ENCODE data around the gene DYDC1. TPM values are rescaled to one million over a fixed set of nuclear protein-coding genes. Genes with fewer than 3 reads are reported as not detected.

The DYDC1 gene
- total RNA-seq, 1 experiment from 2014 or later = not detected

DNA sequence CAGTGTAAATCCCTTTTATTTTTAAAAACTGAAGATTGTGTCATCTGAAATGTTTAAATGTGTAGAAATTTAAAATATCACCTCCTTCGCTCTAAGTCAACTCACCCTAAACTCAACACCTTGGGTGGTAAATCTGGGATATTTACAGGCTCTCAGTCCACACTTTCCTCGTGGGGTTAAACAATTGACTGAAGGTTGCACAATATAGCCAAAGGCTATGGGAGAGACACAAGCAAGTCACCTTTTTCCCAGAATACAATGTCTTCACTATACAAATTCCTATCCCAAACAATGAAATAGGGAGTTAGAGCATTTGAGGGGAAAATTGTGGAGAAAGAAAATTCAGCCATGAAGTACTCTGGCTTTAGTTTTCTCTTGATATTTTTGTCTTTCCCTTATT is 34.4 kb downstream of the DYDC1 start:
- no peak for TF ChIP-seq EZH2 (IDR thresholded peaks at IDR 0.05; ENCODE audit: borderline replicate concordance, low read depth, low read length, poor library complexity, severe bottlenecking)
- TF ChIP-seq, protein P1, sequence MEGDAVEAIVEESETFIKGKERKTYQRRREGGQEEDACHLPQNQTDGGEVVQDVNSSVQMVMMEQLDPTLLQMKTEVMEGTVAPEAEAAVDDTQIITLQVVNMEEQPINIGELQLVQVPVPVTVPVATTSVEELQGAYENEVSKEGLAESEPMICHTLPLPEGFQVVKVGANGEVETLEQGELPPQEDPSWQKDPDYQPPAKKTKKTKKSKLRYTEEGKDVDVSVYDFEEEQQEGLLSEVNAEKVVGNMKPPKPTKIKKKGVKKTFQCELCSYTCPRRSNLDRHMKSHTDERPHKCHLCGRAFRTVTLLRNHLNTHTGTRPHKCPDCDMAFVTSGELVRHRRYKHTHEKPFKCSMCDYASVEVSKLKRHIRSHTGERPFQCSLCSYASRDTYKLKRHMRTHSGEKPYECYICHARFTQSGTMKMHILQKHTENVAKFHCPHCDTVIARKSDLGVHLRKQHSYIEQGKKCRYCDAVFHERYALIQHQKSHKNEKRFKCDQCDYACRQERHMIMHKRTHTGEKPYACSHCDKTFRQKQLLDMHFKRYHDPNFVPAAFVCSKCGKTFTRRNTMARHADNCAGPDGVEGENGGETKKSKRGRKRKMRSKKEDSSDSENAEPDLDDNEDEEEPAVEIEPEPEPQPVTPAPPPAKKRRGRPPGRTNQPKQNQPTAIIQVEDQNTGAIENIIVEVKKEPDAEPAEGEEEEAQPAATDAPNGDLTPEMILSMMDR (conservative IDR thresholded peaks at IDR 0.05; ENCODE audit: low read depth, low read length) = no peak
- H3K4me3 ChIP-seq (ENCODE audit: low read depth, low read length, poor library complexity, severe bottlenecking) = no peak overlapping the region
- H3K4me1 ChIP-seq (ENCODE audit: insufficient read depth, low read length, poor library complexity, severe bottlenecking) = peaks cover 4% of the 10 kb centered on the region
- BruUV-seq (replicated peaks) = no TSS peak
- no peak for DNase-seq (ENCODE audit: low spot score)
- no peaks in the 10 kb centered on the region for H3K36me3 ChIP-seq (ENCODE audit: insufficient read depth, low read length, poor library complexity, severe bottlenecking)
- no peaks in the 10 kb centered on the region for H3K9me3 ChIP-seq (ENCODE audit: low read depth, low read length, poor library complexity, severe bottlenecking)
- intact Hi-C loops (cut with micrococcal nuclease; ENCODE audit: unreplicated experiment) = no loop called here
- no peak overlapping the region for H3K27ac ChIP-seq (ENCODE audit: low read depth, low read length, poor library complexity, severe bottlenecking)
- CTCF ChIA-PET = no interaction called here
- no peaks in the 10 kb centered on the region for H3K27me3 ChIP-seq (replicated peaks; ENCODE audit: insufficient read depth, low read depth, low read length, poor library complexity)
- POLR2A ChIA-PET (ENCODE audit: low non-redundant PET) = no interaction called here

DNA sequence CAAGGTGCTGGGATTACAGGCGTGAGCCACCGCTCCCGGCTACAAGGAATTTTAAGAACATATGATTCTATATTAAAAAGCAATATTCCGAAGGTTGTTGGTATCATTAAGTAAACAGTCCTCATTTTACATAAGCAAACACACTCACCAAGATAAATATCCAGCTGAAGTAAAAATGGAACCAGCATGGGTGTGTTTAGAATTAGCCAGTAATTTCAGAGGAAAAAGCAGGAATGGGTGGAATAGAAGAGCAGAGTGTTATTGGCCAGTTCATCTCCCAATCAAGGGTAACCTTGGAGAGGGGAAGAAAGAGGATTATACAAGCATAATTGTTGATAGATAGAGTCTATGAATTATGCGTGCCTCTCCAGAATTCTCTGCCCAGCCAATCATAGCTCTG is 35.4 kb downstream of the DYDC1 start:
- CTCF ChIA-PET = no interaction called here
- Histone ChIP-seq H3K4me1 (ENCODE audit: insufficient read depth, low read length, poor library complexity, severe bottlenecking) (peaks cover 4% of the 10 kb centered on the region), H3K4me3 (ENCODE audit: low read depth, low read length, poor library complexity, severe bottlenecking) (no peak overlapping the region), H3K27ac (ENCODE audit: low read depth, low read length, poor library complexity, severe bottlenecking) (no peak overlapping the region), H3K36me3 (ENCODE audit: insufficient read depth, low read length, poor library complexity, severe bottlenecking) (no peaks in the 10 kb centered on the region), H3K27me3 (replicated peaks; ENCODE audit: insufficient read depth, low read depth, low read length, poor library complexity) (no peaks in the 10 kb centered on the region), H3K9me3 (ENCODE audit: low read depth, low read length, poor library complexity, severe bottlenecking) (no peaks in the 10 kb centered on the region)
- no TSS peak for BruUV-seq (replicated peaks)
- intact Hi-C loops (cut with micrococcal nuclease; ENCODE audit: unreplicated experiment) = no loop called here
- POLR2A ChIA-PET (ENCODE audit: low non-redundant PET) = no interaction called here
- TF ChIP-seq, protein P1 (conservative IDR thresholded peaks at IDR 0.05; ENCODE audit: low read depth, low read length) = no peak
- no peak for TF ChIP-seq EZH2 (IDR thresholded peaks at IDR 0.05; ENCODE audit: borderline replicate concordance, low read depth, low read length, poor library complexity, severe bottlenecking)
- DNase-seq (ENCODE audit: low spot score) = no peak

DNA sequence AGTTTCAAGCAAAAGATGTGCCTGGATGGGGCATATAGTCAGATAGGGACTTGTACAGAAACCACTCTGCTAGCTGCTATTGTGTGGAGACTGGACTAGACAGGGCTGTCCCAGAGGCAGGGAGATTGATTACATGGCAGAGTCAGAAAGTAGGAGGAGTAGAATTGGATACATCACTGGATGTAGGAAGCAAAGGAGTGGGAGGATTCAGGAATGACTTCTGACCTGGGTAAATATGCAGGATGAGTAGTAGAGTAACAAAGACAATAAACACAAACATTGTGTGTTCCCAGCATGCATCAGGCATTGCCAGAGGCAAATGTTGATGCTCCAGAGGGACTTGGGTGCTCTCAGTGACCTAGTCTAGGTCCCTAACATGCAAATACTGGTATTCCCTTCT is 36.2 kb downstream of the DYDC1 start:
- Histone ChIP-seq H3K36me3 (ENCODE audit: insufficient read depth, low read length, poor library complexity, severe bottlenecking) (no peaks in the 10 kb centered on the region), H3K9me3 (ENCODE audit: low read depth, low read length, poor library complexity, severe bottlenecking) (no peaks in the 10 kb centered on the region), H3K4me3 (ENCODE audit: low read depth, low read length, poor library complexity, severe bottlenecking) (no peak overlapping the region), H3K27me3 (replicated peaks; ENCODE audit: insufficient read depth, low read depth, low read length, poor library complexity) (no peaks in the 10 kb centered on the region), H3K4me1 (ENCODE audit: insufficient read depth, low read length, poor library complexity, severe bottlenecking) (peaks cover 4% of the 10 kb centered on the region), H3K27ac (ENCODE audit: low read depth, low read length, poor library complexity, severe bottlenecking) (no peak overlapping the region)
- intact Hi-C loops (cut with micrococcal nuclease; ENCODE audit: unreplicated experiment) = no loop called here
- POLR2A ChIA-PET (ENCODE audit: low non-redundant PET) = no interaction called here
- no TSS peak for BruUV-seq (replicated peaks)
- CTCF ChIA-PET = no interaction called here
- DNase-seq (ENCODE audit: low spot score) = no peak
- TF ChIP-seq EZH2 (IDR thresholded peaks at IDR 0.05; ENCODE audit: borderline replicate concordance, low read depth, low read length, poor library complexity, severe bottlenecking) = no peak
- TF ChIP-seq, protein P1 (conservative IDR thresholded peaks at IDR 0.05; ENCODE audit: low read depth, low read length) = no peak

All from A673 (cell line).